Kidney glomerular epithelial cell (primary cell): ENCODE results near the gene SIGLEC10.
A peak's percentile ranks its signal among the peaks of the same experiment; 100 is the strongest.
"Not testable (repeated sequence)": the region's sequence is repeated elsewhere in the genome, so short reads cannot be mapped to it uniquely, and the experiment has no call there.

Experiments
- DNase-seq: peaks from one replicate; lab custom pipeline; 2025; lab: John Stamatoyannopoulos, UW

Gene SIGLEC10

GRCh38 chr19:51439021-51439465 lies 21.6 kb upstream of the SIGLEC10 start:
- DNase-seq = no peak

DNA sequence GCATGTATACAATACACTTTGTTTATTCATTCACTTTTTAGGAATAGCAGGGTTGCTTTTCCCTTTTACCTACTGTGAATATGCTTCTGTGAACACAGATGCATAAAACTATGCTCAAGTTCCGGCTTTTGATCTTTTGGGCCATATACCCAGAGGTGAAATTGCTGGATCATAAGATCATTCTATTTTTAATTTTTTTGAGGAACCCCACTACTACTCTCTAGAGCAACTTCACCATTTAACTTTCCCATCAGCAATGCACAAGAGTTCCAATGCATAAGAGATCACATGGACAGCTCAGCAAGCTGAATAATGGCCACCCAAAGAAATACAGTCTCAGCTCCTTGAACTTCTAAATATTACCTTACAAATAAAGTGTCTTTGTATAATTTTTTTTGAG lies 17.0 kb upstream of the SIGLEC10 start:
- DNase-seq = no peak

DNA sequence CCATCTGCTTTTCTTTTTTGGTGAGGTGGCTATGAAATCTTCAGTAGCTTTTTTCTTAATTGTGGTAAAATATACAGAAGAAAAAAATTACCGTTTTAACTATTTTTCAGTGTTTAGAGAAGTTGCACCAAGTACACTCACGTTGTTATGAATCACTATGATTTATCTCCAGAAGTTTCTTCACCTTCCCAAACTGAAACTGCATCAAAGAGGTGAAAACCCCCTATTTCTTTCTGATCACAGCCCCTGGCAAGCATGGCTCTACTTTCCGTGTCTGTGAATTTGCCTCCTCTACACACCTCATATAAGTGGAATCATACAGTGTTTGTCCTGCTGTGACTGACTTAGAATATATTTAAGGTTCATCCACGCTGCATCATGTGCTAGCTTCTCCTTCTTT lies 15.6 kb upstream of the SIGLEC10 start:
- no peak for DNase-seq

GRCh38 chr19:51431124-51431523 lies 13.7 kb upstream of the SIGLEC10 start:
- no peak for DNase-seq

GRCh38 chr19:51430221-51430620 lies 12.8 kb upstream of the SIGLEC10 start:
- DNase-seq = no peak

GRCh38 chr19:51427201-51427600 lies 9.8 kb upstream of the SIGLEC10 start:
- no peak for DNase-seq

DNA sequence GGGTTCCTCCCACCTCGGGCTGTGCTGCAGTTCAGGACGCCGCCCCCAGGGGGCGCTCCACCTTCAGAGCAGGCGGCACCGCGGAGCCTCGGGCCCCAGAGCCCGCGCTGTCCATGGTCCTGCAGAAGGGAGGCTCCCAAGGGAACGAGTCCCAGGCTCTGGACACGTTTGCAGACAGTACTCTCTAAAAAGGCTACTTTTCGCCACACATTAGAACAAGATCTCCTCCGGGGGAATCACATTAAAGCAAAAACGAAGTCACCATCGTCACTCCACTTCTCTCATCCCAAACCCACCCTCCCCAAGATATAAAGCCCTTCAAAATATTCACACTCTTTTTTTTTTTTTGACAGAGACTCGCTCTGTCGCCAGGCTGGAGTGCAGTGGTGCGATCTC lies 4.6 kb upstream of the SIGLEC10 start:
- peak; percentile 71 for DNase-seq

- DNase-seq = no peak
These were observed 4.0 kb upstream of the SIGLEC10 start for GRCh38 chr19:51421229-51422052.

GRCh38 chr19:51420511-51420910 lies 3.1 kb upstream of the SIGLEC10 start:
- not testable (repeated sequence) for DNase-seq

GRCh38 chr19:51418707-51419106 lies 1.3 kb upstream of the SIGLEC10 start:
- DNase-seq = no peak

GRCh38 chr19:51417810-51418157 lies 342 bp upstream of the SIGLEC10 start:
- no peak for DNase-seq

GRCh38 chr19:51416422-51416821 lies 1.0 kb downstream of the SIGLEC10 start:
- DNase-seq = not testable (repeated sequence)

DNA sequence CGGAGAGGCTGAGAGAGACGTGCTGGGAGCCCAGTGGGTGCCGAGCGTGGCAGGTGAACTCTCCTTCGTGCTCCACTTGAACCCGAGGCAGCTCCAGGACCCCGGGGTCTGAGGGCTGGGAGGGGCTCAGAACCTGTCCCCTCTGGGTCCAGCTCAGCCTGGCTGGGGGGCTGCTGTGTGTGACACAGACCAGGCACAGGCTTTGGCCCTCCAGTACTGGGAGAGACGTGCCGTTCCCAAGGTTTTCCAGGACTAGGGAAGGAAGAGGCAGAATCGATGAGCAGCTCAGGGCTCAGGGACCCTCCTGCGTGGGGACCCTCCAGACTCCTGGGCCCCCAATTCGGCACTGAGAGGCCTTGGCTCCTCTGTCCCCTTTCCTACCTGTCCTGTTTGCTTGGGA lies 2.3 kb downstream of the SIGLEC10 start:
- no peak for DNase-seq

- DNase-seq = no peak
These were observed 6.3 kb downstream of the SIGLEC10 start for GRCh38 chr19:51410950-51411748.

DNA sequence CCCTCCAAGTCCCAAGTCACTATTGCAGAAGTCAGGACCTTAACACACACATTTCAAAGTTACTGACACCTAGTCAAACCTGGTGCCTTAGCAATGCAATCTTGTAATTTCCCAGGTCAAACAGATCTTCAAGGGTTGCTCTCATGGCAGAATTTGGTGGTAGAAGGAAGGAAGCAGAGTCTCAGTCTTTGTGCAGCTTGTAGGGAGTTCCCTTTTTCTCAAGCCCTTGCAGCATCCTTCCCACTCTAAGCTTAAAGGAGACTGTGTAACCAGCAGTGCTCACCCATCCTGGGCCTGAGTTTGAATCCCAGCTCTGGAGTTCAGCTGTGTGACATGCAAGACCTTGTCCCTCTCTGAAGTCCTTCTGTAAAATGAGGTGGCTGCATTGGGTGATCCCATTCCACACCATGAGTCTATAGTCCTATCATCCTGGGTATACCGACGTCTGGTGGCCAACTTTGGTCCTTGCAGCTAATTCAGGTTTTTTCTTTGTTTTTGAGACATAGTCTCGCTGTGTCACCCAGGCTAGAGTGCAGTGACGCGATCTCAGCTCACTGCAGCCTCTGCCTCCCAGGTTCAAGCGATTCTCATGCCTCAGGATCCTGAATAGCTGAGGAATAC lies 9.8 kb downstream of the SIGLEC10 start:
- no peak for DNase-seq

GRCh38 chr19:51402117-51402516 lies 15.3 kb downstream of the SIGLEC10 start:
- no peak for DNase-seq

DNA sequence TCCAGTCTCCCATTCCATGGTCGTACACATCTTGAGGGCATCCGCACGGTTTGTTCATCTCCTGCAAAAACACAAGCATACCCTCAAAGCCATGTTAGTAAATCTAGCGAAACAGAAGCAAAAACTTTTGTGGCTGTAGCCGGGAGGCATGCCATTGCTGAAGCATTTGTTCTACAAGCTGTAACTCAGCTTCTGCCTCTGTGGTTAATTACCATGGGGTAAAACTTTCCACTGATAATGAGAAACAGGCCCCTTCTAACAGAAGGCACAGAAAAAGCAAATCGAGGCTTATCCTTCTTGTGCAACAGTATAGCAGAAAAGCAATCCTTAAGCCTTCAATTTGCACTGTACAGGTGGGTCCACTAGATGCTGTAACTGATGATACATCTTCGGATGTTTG lies 17.5 kb downstream of the SIGLEC10 start:
- not testable (repeated sequence) for DNase-seq

DNA sequence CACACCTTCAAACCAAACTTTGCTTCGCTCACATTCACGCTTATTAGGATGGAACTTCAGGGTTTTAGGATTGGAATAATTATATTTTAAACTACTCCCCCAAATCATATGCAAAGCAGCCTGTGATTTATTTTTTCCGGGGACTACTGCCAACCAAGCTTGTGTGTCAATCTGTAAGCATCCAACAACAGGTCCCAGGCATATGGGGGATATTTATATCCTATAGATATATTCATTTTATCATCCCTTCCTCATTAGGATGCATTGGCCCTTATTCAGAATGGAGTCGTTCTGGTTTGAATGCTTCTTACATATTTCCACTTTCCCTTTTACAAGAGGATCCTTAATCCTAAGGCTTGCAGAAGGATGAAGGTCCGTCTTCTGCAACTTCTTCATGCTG lies 18.2 kb downstream of the SIGLEC10 start:
- DNase-seq = no peak

- DNase-seq = peak; percentile 3
These were observed 19.2 kb downstream of the SIGLEC10 start for GRCh38 chr19:51398096-51398704.

DNA sequence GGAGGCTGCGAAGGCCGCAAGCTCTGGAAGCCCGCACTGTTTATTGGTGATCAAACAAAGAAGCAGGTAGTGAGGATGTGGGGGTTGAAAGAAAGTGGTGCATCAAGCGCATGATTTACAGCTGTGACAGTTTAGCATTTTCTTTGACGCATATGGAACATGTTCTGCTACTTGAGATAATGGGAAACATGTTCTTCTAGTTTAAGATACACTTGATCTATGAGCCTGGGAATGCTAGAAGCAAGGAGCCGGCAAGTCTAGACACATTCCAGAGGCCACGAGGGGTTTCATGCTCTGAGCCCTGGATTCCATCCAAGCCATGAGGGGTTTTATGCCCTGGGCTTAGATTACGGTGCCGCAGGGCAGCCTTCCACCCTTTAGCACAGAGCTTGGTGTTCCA lies 20.0 kb downstream of the SIGLEC10 start:
- not testable (repeated sequence) for DNase-seq

DNA sequence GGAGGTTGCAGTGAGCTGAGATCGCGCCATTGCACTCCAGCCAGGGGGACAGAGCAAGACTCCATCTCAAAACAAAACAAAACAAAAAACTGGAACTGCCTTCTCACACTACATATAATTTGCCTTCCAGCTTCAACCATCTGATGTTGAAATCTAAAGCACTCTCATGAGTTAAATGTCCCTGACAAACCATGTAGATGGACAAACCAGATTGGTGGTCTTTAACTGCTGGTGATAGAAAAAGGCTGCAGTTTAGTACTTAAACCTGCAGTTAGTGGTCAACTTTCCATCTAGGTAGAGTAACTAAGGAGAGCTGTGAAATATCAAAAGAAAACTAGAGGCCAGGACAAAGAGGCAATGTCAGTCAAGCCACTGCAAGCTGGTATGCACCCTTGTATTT lies 21.3 kb downstream of the SIGLEC10 start:
- no peak for DNase-seq

DNA sequence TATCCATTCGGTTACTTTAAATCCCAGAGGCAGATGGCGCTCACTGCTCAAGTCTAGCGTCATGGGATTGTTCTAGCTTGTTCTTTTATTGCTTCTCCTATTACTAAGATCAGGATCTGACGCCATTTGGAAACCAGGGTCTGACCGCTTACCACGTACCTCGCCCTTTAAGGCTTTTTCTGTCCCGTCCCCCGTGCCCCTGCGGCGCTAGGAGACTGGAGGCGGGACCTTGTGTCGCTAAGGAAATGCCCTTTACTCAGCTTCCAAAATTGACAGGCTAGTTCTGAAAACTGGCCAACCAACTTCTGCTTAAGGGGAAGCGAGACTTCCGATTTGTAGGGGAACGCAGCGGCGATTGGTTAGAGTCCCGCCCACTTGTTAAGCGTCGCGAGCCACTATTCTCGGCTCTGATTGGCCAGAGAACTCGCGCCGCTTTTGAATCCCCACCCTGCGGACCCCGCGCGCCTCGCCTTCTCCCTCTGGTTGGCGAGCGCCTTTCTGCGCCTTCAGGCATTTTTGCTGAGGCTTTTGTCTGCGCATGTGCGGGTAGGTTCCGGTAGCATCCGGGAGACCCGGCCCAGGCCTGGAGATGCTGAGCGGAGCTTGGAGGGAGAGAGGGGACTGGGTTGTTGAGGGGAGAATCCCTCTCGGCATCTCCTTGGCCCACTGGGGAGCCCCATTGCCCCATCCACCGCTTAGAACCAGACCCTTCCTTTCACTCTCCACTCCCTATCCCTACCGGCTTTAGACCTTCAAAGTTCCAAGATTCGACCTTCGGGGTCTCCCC lies 23.2 kb downstream of the SIGLEC10 start:
- peak; percentile 96 for DNase-seq
